RWPE2 (cell line): ENCODE data around the gene RIMBP3C.
A peak's percentile ranks its signal among the peaks of the same experiment; 100 is the strongest.
"Not testable (repeated sequence)": the region's sequence is repeated elsewhere in the genome, so short reads cannot be mapped to it uniquely, and the experiment has no call there.

Experiments used
- ATAC-seq: fragments of 200-7000 bp; cut with Tn5 transposase; 3 replicates; pipeline ENCODE4 v1.9.1; 2021; ENCODE audit warnings: low read depth
- DNase-seq: peaks from one replicate; pipeline ENCODE4 v3.0.0-alpha.2; 2020; ENCODE audit warnings: low spot score
- H3K27ac ChIP-seq: fragments of 450-650 bp; 2 replicates; pipeline ENCODE4 v1.5.1; 2017; ENCODE audit warnings: mild to moderate bottlenecking; ENCODE audit not compliant: poor library complexity, severe bottlenecking
- H3K27me3 ChIP-seq: fragments of 250-450 bp; sonication (Bioruptor Pico); 2 replicates; pipeline ENCODE4 v1.5.1; 2021; ENCODE audit warnings: mild to moderate bottlenecking, moderate library complexity; ENCODE audit not compliant: insufficient read depth, poor library complexity, severe bottlenecking
- H3K36me3 ChIP-seq: fragments of 250-450 bp; sonication (Bioruptor Pico); 2 replicates; pipeline ENCODE4 v1.5.1; 2020; ENCODE audit warnings: low read depth, mild to moderate bottlenecking, moderate library complexity
- H3K4me1 ChIP-seq: fragments of 250-450 bp; sonication (Bioruptor Pico); 2 replicates; pipeline ENCODE4 v1.5.1; 2021; ENCODE audit warnings: mild to moderate bottlenecking, moderate library complexity; ENCODE audit not compliant: insufficient read depth, poor library complexity, severe bottlenecking
- H3K4me3 ChIP-seq: fragments of 250-450 bp; sonication (Bioruptor Pico); 2 replicates; pipeline ENCODE4 v1.5.1; 2021; ENCODE audit warnings: mild to moderate bottlenecking, moderate library complexity; ENCODE audit not compliant: severe bottlenecking
- H3K9me3 ChIP-seq: fragments of 250-450 bp; sonication (Bioruptor Pico); 2 replicates; pipeline ENCODE4 v1.5.1; 2021; ENCODE audit warnings: mild to moderate bottlenecking, moderate library complexity; ENCODE audit not compliant: severe bottlenecking
- TF ChIP-seq, protein P1 (sequence below): fragments of 450-650 bp; IDR thresholded peaks from one replicate; pipeline ENCODE4 v1.5.1; 2017; ENCODE audit warnings: mild to moderate bottlenecking, moderate library complexity; ENCODE audit not compliant: poor library complexity, severe bottlenecking

The RIMBP3C gene

DNA sequence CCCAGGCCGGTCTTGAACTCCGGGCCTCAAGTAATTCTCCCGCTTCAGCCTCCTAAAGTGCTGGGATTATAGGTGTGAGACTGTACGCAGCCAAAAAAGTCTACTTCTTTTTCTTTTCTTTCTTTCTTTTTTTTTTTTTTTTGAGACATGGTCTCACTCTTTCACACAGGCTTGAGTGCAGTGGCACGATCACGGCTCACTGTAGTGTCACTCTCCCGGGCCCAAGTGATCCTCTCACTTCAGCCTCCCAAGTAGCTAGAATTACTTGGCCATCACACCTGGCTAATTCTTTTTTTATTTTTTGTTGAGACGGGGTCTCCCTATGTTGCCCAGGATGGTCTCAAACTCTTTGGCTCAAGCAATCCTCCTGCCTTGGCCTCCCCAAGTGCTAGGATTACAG, 12.7 kb upstream of the RIMBP3C start:
- DNase-seq, result no peak
- peaks cover 3% of the 10 kb centered on the region for H3K9me3 ChIP-seq

DNA sequence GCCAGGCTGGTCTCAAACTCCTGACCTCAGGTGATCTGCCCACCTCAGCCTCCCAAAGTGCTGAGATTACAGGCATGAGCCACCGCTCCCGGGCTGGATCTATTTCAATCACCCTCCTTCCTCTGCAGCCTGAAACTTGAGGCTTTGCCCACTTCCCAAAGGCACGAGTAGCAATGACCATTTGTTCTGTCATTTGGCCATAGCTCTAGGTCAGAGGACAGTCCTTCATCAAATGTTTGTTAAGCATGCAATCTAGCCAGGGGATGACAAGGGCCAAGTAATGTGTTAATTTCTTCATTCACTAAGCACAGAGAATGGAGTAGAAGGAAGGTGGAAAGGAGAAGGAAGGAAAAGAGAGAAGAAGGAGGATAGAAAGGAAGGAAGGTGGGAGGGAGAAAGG, 9.4 kb upstream of the RIMBP3C start:
- H3K27ac ChIP-seq, H3K9me3 ChIP-seq, H3K27me3 ChIP-seq, H3K4me1 ChIP-seq, DNase-seq, H3K4me3 ChIP-seq, ATAC-seq, H3K36me3 ChIP-seq: not testable (repeated sequence)

More for the DNA sequence above, 12.7 kb upstream of the RIMBP3C start:
- H3K27me3 ChIP-seq, result no peaks in the 10 kb centered on the region
- H3K27ac ChIP-seq, result no peak overlapping the region
- H3K4me3 ChIP-seq, result no peak overlapping the region
- TF ChIP-seq, protein P1, sequence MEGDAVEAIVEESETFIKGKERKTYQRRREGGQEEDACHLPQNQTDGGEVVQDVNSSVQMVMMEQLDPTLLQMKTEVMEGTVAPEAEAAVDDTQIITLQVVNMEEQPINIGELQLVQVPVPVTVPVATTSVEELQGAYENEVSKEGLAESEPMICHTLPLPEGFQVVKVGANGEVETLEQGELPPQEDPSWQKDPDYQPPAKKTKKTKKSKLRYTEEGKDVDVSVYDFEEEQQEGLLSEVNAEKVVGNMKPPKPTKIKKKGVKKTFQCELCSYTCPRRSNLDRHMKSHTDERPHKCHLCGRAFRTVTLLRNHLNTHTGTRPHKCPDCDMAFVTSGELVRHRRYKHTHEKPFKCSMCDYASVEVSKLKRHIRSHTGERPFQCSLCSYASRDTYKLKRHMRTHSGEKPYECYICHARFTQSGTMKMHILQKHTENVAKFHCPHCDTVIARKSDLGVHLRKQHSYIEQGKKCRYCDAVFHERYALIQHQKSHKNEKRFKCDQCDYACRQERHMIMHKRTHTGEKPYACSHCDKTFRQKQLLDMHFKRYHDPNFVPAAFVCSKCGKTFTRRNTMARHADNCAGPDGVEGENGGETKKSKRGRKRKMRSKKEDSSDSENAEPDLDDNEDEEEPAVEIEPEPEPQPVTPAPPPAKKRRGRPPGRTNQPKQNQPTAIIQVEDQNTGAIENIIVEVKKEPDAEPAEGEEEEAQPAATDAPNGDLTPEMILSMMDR, result no peak
- ATAC-seq, result no peak
- no peaks in the 10 kb centered on the region for H3K36me3 ChIP-seq
- no peaks in the 10 kb centered on the region for H3K4me1 ChIP-seq

DNA sequence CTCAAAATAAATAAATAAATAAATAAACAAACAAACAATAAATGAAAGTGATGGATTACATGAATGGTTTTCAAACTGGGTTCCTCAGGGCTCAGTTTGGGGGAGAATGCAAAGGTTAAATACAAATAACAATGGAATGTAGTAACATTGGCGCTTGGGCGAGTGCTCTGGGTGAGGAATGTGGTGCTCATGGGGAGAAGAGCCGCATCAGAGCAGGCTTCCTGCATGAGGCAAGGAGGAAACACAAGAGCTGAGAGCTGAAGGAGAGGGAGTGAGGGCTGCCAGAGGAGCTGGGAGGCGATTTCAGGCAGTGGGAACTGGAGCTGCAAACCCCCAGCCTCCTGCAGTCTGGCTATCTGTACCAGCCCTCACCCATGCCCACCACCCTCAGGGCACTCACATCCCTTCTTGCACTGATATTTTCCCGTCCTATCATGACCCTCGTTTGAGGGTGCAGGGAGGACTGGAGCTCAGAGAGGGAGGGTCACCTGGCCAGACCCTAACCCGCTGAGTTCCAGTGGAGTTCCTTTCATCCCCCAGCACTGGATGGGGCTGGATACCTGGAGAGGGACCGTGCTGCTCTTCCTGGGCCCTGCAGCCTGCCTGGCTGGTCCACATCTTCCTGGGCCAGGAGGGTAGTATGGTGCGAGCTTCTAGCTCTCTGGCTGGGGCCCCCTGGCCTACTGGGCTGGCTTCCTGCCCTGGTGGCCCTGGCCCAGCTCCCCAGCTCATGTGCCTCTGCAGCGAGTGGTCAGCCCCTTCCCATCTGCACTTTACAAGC, 8.3 kb upstream of the RIMBP3C start:
- H3K4me3 ChIP-seq, H3K36me3 ChIP-seq, H3K9me3 ChIP-seq, H3K27ac ChIP-seq, H3K27me3 ChIP-seq, H3K4me1 ChIP-seq: not testable (repeated sequence)
- DNase-seq (peak; percentile 6), ATAC-seq (0 out of 3 replicates have a peak, but pooled peaks have one; percentile 23)

DNA sequence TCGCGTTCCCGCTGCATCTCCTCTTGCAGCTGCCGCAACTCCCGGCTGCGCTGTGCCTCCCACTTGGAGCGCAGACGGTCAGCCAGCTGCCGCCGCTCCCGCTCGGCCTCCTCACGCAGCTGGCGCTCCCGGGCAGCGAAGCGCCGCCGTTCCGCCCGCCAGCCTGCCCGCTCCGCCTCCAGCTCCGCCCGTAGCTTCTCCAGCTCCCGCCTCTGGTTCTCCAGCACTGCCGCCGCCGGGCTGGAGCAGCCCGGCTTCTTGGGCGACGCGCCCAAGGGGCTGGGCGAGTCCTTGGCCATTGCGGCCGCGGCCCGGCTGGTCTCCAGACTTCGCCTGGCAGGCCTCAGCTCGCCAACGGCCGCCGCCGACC, 598 bp downstream of the RIMBP3C start:
- H3K27me3 ChIP-seq, H3K9me3 ChIP-seq, H3K27ac ChIP-seq, H3K36me3 ChIP-seq, H3K4me3 ChIP-seq, DNase-seq, H3K4me1 ChIP-seq: not testable (repeated sequence)
- ATAC-seq, result peak; percentile 61

DNA sequence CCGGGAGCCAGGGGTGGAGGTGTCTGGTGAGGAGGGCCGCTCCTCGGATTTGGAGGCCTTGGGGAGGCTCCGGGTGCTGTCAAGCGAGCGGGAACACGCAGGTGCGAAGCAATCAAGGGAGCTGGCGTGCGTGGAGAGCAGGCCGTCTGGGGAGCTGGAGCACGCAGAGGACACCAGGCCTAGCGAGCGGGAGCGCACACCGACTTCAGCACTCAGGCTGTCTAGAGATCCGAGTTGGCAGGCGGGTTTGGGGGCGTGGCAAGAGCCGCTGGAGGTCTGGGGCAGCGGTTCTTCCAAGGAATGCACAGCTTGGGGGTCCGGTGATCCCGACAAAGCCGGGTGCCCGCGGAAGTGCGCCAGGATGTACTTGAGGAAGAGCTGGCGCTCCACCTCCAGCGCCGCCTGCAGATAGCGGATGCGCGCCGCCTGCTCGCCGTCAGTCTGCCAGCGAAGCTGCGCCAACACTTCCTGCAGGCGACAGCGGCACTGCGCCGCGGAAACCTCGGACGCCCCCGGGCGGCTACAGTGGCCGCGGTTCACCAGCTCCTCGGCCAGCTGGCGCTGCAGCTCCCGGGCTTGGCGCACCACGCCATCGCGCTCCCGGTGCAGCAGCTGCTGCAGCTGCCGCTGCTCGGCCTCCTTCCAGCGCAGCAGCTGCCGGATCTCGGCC, 1.1 kb downstream of the RIMBP3C start:
- not testable (repeated sequence) for H3K4me3 ChIP-seq

DNA sequence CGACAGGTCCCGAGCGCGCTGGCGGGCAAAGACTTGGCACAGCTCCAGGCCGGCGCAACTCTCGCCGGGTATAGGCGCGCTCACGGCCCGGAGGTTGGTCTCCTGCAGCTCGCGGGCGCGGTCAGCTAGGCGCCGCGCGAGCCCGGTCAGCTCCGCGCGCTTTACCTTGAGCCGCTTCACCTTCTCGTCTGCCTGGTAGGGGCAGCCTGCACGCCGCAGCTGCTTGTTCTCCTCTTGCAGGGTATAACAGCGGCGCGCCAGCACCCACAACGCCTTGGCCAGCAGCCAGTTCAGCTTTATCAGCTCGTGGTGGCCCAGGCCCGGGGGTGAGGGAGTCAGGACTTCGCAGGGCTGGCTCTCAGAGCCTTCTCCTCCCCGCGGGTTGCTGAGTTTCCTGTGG, 1.7 kb downstream of the RIMBP3C start:
- DNase-seq, H3K4me1 ChIP-seq, H3K4me3 ChIP-seq, H3K9me3 ChIP-seq, H3K36me3 ChIP-seq, H3K27me3 ChIP-seq, H3K27ac ChIP-seq: not testable (repeated sequence)
- ATAC-seq, result peak; percentile 65

More for the DNA sequence above, 1.1 kb downstream of the RIMBP3C start:
- H3K27ac ChIP-seq, DNase-seq, H3K4me1 ChIP-seq, H3K36me3 ChIP-seq, H3K9me3 ChIP-seq, H3K27me3 ChIP-seq: not testable (repeated sequence)
- peak; percentile 52 for ATAC-seq

DNA sequence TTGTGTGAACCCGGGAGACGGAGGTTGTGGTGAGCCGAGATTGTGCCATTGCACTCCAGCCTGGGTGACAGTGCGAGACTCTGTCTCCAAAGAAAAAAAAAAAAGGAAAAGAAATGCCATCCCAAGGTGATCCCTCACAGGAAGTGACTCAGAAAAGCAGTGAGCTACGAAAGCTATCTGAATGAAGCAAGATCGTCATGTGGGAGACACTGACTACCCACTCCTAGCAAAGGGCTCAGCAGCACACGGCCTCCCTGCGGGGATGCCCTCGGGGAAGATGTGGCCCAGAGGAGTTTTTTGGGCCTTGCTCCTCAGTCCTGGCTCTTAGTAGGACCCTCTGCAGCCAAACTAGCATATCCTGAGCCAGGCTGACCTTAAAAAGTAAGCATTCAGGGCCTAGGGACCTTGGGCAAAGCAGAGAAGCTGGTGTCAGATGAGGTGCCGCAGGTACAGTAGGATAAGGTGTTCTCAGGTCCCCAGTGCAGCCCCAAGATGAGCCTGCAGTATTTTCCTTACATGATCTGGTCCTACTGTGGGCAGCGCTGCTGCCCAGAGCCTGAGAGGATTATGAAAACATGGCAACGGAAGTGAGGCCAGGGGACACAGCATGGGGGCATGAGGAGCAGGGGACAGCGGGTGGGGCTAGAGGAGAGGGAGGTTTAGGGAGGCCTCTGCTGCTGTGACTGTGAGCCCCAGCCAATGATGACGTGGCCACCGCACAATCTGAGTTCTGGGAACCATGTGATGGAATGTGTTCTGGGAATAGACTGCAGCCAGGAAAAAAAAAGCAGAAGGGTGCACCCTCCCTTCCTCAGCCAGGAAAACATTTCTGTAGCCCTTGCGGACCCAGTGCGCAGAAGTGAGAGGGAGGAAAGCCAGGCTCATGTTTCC, 6.6 kb downstream of the RIMBP3C start:
- H3K4me1 ChIP-seq, result not testable (repeated sequence)

DNA sequence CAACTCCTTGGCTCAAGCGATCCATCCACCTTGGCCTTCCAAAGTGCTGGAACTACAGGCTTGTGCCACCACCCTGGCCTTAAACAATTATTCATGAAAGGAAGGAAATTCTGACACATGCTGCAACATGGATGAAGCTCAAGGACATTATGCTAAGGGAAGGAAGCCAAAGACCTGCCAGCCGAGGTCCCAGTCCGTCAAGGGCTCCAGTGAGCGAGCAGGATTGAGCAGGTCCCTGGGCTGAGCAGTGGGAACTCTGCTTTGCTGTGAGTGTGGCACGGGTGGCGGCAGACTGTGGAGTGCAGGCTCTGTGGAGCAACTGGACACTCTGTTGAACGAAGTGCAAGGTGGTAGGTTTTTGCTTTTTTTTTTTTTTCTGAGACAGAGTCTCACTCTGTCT, 11.4 kb downstream of the RIMBP3C start:
- not testable (repeated sequence) for ATAC-seq, H3K9me3 ChIP-seq, DNase-seq, H3K36me3 ChIP-seq, H3K4me3 ChIP-seq, H3K4me1 ChIP-seq, H3K27ac ChIP-seq, H3K27me3 ChIP-seq

More for the DNA sequence above, 6.6 kb downstream of the RIMBP3C start:
- peak; percentile 77 for ATAC-seq
- not testable (repeated sequence) for H3K9me3 ChIP-seq, H3K27ac ChIP-seq, H3K27me3 ChIP-seq, H3K36me3 ChIP-seq, H3K4me3 ChIP-seq, DNase-seq

DNA sequence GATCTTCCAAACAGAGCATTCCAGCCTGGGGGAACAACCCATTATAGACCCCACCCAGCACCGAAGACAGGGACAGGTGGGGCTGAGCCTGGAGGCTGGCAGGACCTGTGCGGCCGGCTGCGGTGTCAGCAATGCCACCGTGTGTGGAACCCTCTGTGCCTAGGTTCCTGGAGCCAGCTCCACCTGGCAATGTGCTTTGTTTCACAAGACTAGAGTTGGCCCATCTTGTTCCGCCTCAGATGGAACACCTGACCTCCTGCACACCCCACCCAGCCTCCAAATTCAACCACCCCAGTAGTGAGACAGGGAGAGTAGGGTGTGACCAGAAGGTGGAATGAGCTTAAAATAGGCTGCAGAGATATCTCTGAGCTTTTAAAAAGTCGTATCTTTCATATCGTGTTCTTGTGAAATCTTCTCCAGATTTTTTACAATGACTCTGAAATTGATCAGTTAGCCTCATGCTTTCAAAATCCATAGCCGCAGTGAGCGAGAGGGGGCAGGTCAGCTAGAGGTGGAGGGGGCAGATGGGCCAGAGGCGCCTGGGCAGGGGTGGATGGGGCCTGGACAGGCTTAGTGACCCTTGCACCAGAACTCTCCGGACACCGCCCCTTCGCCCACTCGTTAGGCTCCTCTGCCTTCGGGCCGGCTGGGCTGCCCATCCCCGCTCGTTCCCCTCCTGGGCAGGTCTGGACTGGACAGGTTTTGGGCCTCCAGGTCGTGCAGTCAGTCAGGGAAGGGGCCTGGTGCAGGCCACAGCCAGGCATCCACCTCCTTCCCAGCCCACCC, 18.2 kb downstream of the RIMBP3C start:
- ATAC-seq, H3K27ac ChIP-seq, H3K4me1 ChIP-seq, H3K36me3 ChIP-seq, H3K4me3 ChIP-seq, H3K9me3 ChIP-seq, DNase-seq, H3K27me3 ChIP-seq: not testable (repeated sequence)
